ACHN (cell line): ENCODE results near the gene MCEMP1.
A peak's percentile ranks its signal among the peaks of the same experiment; 100 is the strongest.

Source experiments
- DNase-seq: peaks from one replicate; pipeline ENCODE4 v3.0.0-alpha.2; 2015
- in situ Hi-C: cut with HindIII; loops from 2 replicates; pipeline ENCODE4 v1.10.0; 2017; ENCODE audit warnings: low sequenced_read_pairs, low pct_ligation_motif_present, low pct_unique_long_range_greater_than_20kb

MCEMP1 gene

GRCh38 chr19:7676854-7677253, at the start of gene MCEMP1:
Gene MCEMP1, plus strand, starts transcription at chr19:7677090. Its CDS starts 31 bp downstream, at chr19:7677121.
- in situ Hi-C loops = no loop called here

GRCh38 chr19:7627166-7627565, 49.7 kb upstream of the MCEMP1 start:
- in situ Hi-C loops = no loop called here
- DNase-seq = no peak

More at GRCh38 chr19:7676854-7677253, at the start of gene MCEMP1:
- no peak for DNase-seq

- DNase-seq = no peak
- in situ Hi-C loops = no loop called here
These were observed 48.1 kb upstream of the MCEMP1 start for GRCh38 chr19:7628589-7629311.

GRCh38 chr19:7629347-7630054, 47.4 kb upstream of the MCEMP1 start, which contains the start of the genes PET100 and XAB2:
Gene PET100, plus strand, starts transcription at chr19:7629793. Its CDS starts 41 bp downstream, at chr19:7629834.
Gene XAB2, minus strand, starts transcription at chr19:7629545. Its CDS starts 18 bp downstream, at chr19:7629527.
- in situ Hi-C loops = no loop called here
- peak; percentile 97 for DNase-seq

- in situ Hi-C loops = no loop called here
- DNase-seq = no peak
These were observed 45.3 kb upstream of the MCEMP1 start for GRCh38 chr19:7631577-7631976.

- in situ Hi-C loops = no loop called here
- no peak for DNase-seq
These were observed 44.3 kb upstream of the MCEMP1 start for GRCh38 chr19:7632340-7633203.

- no peak for DNase-seq
- in situ Hi-C loops = no loop called here
These were observed 43.2 kb upstream of the MCEMP1 start, which contains the start of gene PCP2 for GRCh38 chr19:7633698-7634097. Gene PCP2, minus strand, starts transcription at chr19:7633719. Its CDS starts 262 bp downstream, at chr19:7633457.

- DNase-seq = no peak
- in situ Hi-C loops = no loop called here
These were observed 41.2 kb upstream of the MCEMP1 start for GRCh38 chr19:7635670-7636069.

- no peak for DNase-seq
- in situ Hi-C loops = no loop called here
These were observed 40.6 kb upstream of the MCEMP1 start for GRCh38 chr19:7636317-7636690.

- DNase-seq = peak; percentile 70
- in situ Hi-C loops = no loop called here
These were observed 40.1 kb upstream of the MCEMP1 start, which contains the start of gene STXBP2 for GRCh38 chr19:7636691-7637373. Gene STXBP2, plus strand, starts transcription at chr19:7637110. Its CDS starts 40 bp downstream, at chr19:7637150.

GRCh38 chr19:7637374-7638256, 39.3 kb upstream of the MCEMP1 start:
- in situ Hi-C loops = no loop called here
- DNase-seq = peak; percentile 16

GRCh38 chr19:7638802-7639465, 38.0 kb upstream of the MCEMP1 start:
- in situ Hi-C loops = no loop called here
- no peak for DNase-seq

GRCh38 chr19:7639863-7640348, 37.0 kb upstream of the MCEMP1 start:
- in situ Hi-C loops = no loop called here
- DNase-seq = no peak

- in situ Hi-C loops = no loop called here
- DNase-seq = no peak
These were observed 36.1 kb upstream of the MCEMP1 start for GRCh38 chr19:7640803-7641202.

GRCh38 chr19:7641290-7642276, 35.3 kb upstream of the MCEMP1 start:
- in situ Hi-C loops = no loop called here
- no peak for DNase-seq
